K562 (cell line): ENCODE measurements around the gene MCAT. TPM values are rescaled to one million over a fixed set of nuclear protein-coding genes. Genes with fewer than 3 reads are reported as not detected.
A peak's percentile ranks its signal among the peaks of the same experiment; 100 is the strongest.

Source experiments
- ATAC-seq: fragments of 200-7000 bp; cut with Tn5 transposase; 3 replicates; pipeline ENCODE4 v1.9.1; 2020; ENCODE audit warnings: moderate library complexity
- BruUV-seq: library from RNA; stranded (reverse); fragments of 400-500 nt; replicated peaks from 2 replicates; lab custom pipeline; 2021; lab: Mats Ljungman, UMichigan
- CTCF ChIA-PET: fragments of 300-600 bp; formaldehyde crosslinking; extraction: SDS; loops from one replicate; lab custom pipeline; 2021; ENCODE audit warnings: low intra/inter-chr PET ratio; lab: Yijun Ruan, JAX
- POLR2A ChIA-PET: fragments of 300-600, 350-650 bp; sonication (Branson Sonifier 250); formaldehyde crosslinking; extraction: SDS; loops from one replicate; lab custom pipeline; 2021; ENCODE audit warnings: antibody characterized with exemption, inconsistent platforms; lab: Yijun Ruan, JAX
- DNase-seq, 4 experiments: peaks; one replicate each; pipeline versions ENCODE4 v3.0.0 to v3.0.0-alpha.2; 2011 to 2018; ENCODE audit warnings: low spot score in 3 of 4, mixed read lengths in 3 of 4; ENCODE audit errors: extremely low read depth in 1 of 4
- FAIRE-seq: peaks from 2 replicates; lab custom pipeline; 2011; peaks lifted over from hg19 to GRCh38; lab: Jason Lieb, UNC
- H2AFZ ChIP-seq: 2 replicates; pipeline ENCODE4 v1.6.0; 2011; ENCODE audit warnings: low read depth, low read length, control low read depth, inconsistent platforms
- H3K27ac ChIP-seq: fragments of 200-600 bp; 3 replicates; pipeline ENCODE4 v1.8.0; 2011; ENCODE audit warnings: low read depth, mild to moderate bottlenecking, control low read depth, inconsistent platforms, low read length, moderate library complexity, mixed read lengths; ENCODE audit errors: extremely low read depth
- H3K27me3 ChIP-seq, 2 experiments: fragments of 300-600 bp in 1 of 2; 2 replicates in 1 of 2; 3 replicates in 1 of 2; pipeline versions ENCODE4 v1.6.0 to v1.8.0; 2011; ENCODE audit warnings: inconsistent platforms in 2 of 2, low read length in 2 of 2, mild to moderate bottlenecking in 1 of 2, mixed read lengths in 1 of 2, moderate library complexity in 1 of 2; ENCODE audit not compliant: control insufficient read depth in 2 of 2, insufficient read depth in 2 of 2
- H3K36me3 ChIP-seq: fragments of 300-600 bp; 3 replicates; pipeline ENCODE4 v1.8.0; 2011; ENCODE audit warnings: mild to moderate bottlenecking, low read length, inconsistent platforms; ENCODE audit not compliant: control insufficient read depth, insufficient read depth
- H3K4me1 ChIP-seq, 2 experiments: fragments of 200-600 bp in 1 of 2; replicated peaks in 1 of 2; 2 replicates in 1 of 2; 3 replicates in 1 of 2; pipeline versions ENCODE4 v1.5.1 to v1.8.0; 2011; ENCODE audit warnings: inconsistent platforms in 2 of 2, low read length in 2 of 2, mild to moderate bottlenecking in 1 of 2, mixed read lengths in 1 of 2, moderate library complexity in 1 of 2; ENCODE audit not compliant: control insufficient read depth in 2 of 2, insufficient read depth in 2 of 2
- H3K4me2 ChIP-seq: 2 replicates; pipeline ENCODE4 v1.6.1; 2011; ENCODE audit warnings: low read length, control low read depth, inconsistent platforms, mixed read lengths; ENCODE audit not compliant: insufficient read depth
- H3K4me3 ChIP-seq: fragments of 200-600 bp; sonication (generic), shearing (Covaris generic); 2 replicates; pipeline ENCODE4 v1.5.1; 2016; ENCODE audit warnings: control low read depth, inconsistent platforms
- H3K79me2 ChIP-seq: fragments of 200-600 bp; 3 replicates; pipeline ENCODE4 v1.8.0; 2011; ENCODE audit warnings: low read length, inconsistent platforms; ENCODE audit not compliant: control insufficient read depth, insufficient read depth
- H3K9ac ChIP-seq, 2 experiments: 2 replicates each; pipeline versions ENCODE4 v1.6.0 to v1.6.1; 2011; ENCODE audit warnings: low read depth in 2 of 2, low read length in 2 of 2, control low read depth in 1 of 2, inconsistent platforms in 1 of 2, mild to moderate bottlenecking in 1 of 2, mixed read lengths in 1 of 2; ENCODE audit not compliant: insufficient read depth in 1 of 2
- H3K9me1 ChIP-seq: one replicate; pipeline ENCODE4 v1.6.0; 2011; ENCODE audit warnings: inconsistent platforms, mild to moderate bottlenecking, low read length, moderate library complexity; ENCODE audit not compliant: control insufficient read depth, insufficient read depth
- H3K9me3 ChIP-seq: replicated peaks from 2 replicates; pipeline ENCODE4 v1.5.1; 2011; ENCODE audit warnings: low read depth, low read length, inconsistent platforms; ENCODE audit not compliant: control insufficient read depth, insufficient read depth
- H4K20me1 ChIP-seq: replicated peaks from 2 replicates; pipeline ENCODE4 v1.6.1; 2011; ENCODE audit warnings: low read length, inconsistent platforms, mixed read lengths; ENCODE audit not compliant: control insufficient read depth, insufficient read depth
- CXXC5 ChIP-seq: fragments of 250-450 bp; sonication (Bioruptor Pico); IDR thresholded peaks from 2 replicates; pipeline ENCODE4 v1.8.0; 2022; ENCODE audit warnings: inconsistent platforms, mild to moderate bottlenecking, moderate library complexity
- ELF1 ChIP-seq: fragments of 200-800 bp; sonication (Bioruptor generic); IDR thresholded peaks from 2 replicates; pipeline ENCODE4 v1.6.1; 2016; ENCODE audit warnings: missing genetic modification characterization, missing compliant biosample characterization
- KDM1A ChIP-seq, 2 experiments: fragments of 450-650 bp; IDR thresholded peaks; 2 replicates each; pipeline ENCODE4 v1.6.1; 2016; ENCODE audit warnings: mild to moderate bottlenecking in 2 of 2
- POLR2G ChIP-seq: fragments of 200-400 bp; formaldehyde crosslinking; IDR thresholded peaks from 2 replicates; pipeline ENCODE4 v1.6.1; 2017; ENCODE audit warnings: low read depth, mild to moderate bottlenecking, antibody characterized with exemption, low read length, moderate library complexity
- RBFOX2 ChIP-seq: fragments of 200-400 bp; formaldehyde crosslinking; IDR thresholded peaks from 2 replicates; pipeline ENCODE4 v1.6.1; 2017; ENCODE audit warnings: low read depth, mild to moderate bottlenecking, low read length, moderate library complexity
- RBM25 ChIP-seq: fragments of 200-400 bp; formaldehyde crosslinking; IDR thresholded peaks from 2 replicates; pipeline ENCODE4 v1.6.1; 2018; ENCODE audit warnings: low read length, low read depth, moderate library complexity; ENCODE audit not compliant: severe bottlenecking
- RCOR1 ChIP-seq, 2 experiments: IDR thresholded peaks; 2 replicates each; pipeline ENCODE4 v1.6.1; 2012; ENCODE audit warnings: low read depth in 2 of 2, low read length in 2 of 2, borderline replicate concordance in 1 of 2, improper control_type of control experiment in 1 of 2
- SMAD4 ChIP-seq: fragments of 250-450 bp; sonication (Bioruptor Pico); conservative IDR thresholded peaks from 2 replicates; pipeline ENCODE4 v1.8.0; 2021; ENCODE audit warnings: inconsistent platforms, mild to moderate bottlenecking, moderate library complexity
- whole genome bisulfite sequencing: fragments of 100-300 bp; shearing (Covaris generic); methylation state at CpG from one replicate; pipeline ENCODE4 v1.1.6; 2016; ENCODE audit warnings: low coverage, mixed read lengths; ENCODE audit not compliant: insufficient coverage; ENCODE audit errors: missing lambda C conversion rate; 5-methylcytosine and 5-hydroxymethylcytosine counted together
- in situ Hi-C: fragments of 300-500 bp; cut with MboI; formaldehyde crosslinking; loops from 4 replicates; pipeline ENCODE4 v1.15.0; 2018; ENCODE audit warnings: inconsistent platforms, mixed read lengths
- intact Hi-C: fragments of 100-400 bp; cut with micrococcal nuclease; formaldehyde crosslinking; loops from 2 replicates; pipeline ENCODE4 v1.14.2; 2022
- polyA plus RNA-seq, 8 experiments: library from polyadenylated mRNA; depleted of rRNA in 4 of 8; stranded (reverse) in 5 of 8; unstranded in 3 of 8; fragments of >200 nt; fragmentation: Nextera tagmentation in 2 of 8; fragmentation: Illumina TruSeq in 1 of 8; extraction: Ambion mirVana in 2 of 8; extraction: Trizol in 1 of 8; gene quantifications; 2 replicates each; pipeline versions ENCODE4 v1.2.1 to v1.2.3, GENCODE V29; 2011 to 2014; ENCODE audit warnings: inconsistent platforms in 1 of 8, missing spikeins in 1 of 8
- total RNA-seq, 7 experiments: library from RNA; depleted of rRNA in 6 of 7; stranded (reverse); fragments of >200 nt in 6 of 7; fragmentation: Illumina TruSeq in 2 of 7; extraction: Trizol in 2 of 7; gene quantifications; 2 replicates each; pipeline versions ENCODE4 v1.2.1 to v1.2.3, GENCODE V29; 2011 to 2021; ENCODE audit warnings: low replicate concordance in 1 of 7
- TF ChIP-seq, protein P1 (sequence below): sonication (generic); formaldehyde crosslinking; IDR thresholded peaks from 2 replicates; pipeline ENCODE4 v1.8.1; 2023; ENCODE audit warnings: mild to moderate bottlenecking, missing genetic modification reagents
- TF ChIP-seq, protein P2 (sequence below): fragments of 450-650 bp; formaldehyde crosslinking; IDR thresholded peaks from 2 replicates; pipeline ENCODE4 v1.4.0; 2022; ENCODE audit warnings: mild to moderate bottlenecking, moderate library complexity

MCAT gene
- total and polyA plus RNA-seq, 9 of the 15 experiments (the other 6 are each of a cell fraction or from before 2014, with no cell fraction given), result 3.3 to 27.8 (median 13.9) TPM

DNA sequence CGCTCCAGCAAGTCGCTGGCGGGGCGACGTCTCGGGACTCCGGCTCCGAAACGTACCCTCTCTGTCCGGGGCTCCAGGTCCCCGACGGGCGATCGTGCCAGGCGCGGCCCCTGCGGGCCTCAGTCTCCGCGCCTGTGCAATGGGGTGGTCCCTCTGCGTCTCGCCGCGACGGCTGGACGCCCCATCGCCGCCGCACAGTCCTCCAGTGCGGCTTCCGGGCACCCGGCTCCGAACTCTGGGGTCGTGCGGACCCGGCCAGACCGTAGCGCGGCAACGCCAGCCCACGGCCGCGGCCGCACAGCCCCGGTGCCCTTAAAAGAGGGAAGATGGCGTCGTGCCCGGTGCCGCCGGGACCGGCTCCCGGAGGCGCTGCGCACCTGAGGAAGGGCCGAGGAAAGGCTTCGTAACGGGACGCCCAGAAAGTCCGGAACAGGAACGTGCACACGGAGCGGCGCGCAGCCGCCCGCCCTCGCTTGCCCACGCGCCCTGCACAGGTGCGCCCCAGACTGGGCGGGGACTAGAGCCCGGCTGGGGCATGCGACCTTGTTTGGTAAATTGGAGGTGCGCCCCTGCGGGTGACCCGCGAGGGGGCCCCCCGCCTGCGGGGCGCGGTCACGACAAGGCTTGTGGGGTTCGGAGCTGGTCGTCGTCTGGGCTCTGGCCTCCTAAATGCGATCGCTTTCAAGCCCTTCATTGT, 32.1 kb downstream of the MCAT start:
- ChIA-PET CTCF (no interaction called here), POLR2A (no interaction called here)
- Histone ChIP-seq H3K9ac (peak overlapping the region in 1 of 2 experiments; percentile 89; a peak in 2 of 4 replicates), H3K4me2 (peak overlapping the region; percentile 52), H3K27ac (no peak overlapping the region), H3K9me3 (no peaks in the 10 kb centered on the region), H2AFZ (peak overlapping the region; percentile 80), H4K20me1 (no peaks in the 10 kb centered on the region), H3K9me1 (no peaks in the 10 kb centered on the region), H3K4me3 (peak overlapping the region; percentile 37), H3K4me1 (peaks cover 4 to 17% of the 10 kb centered on the region in 2 experiments; a peak in 3 of 5 replicates), H3K79me2 (no peaks in the 10 kb centered on the region), H3K27me3 (peaks cover 0 to 8% of the 10 kb centered on the region in 2 experiments; a peak in 2 of 5 replicates), H3K36me3 (no peaks in the 10 kb centered on the region)
- TF ChIP-seq, protein P1, sequence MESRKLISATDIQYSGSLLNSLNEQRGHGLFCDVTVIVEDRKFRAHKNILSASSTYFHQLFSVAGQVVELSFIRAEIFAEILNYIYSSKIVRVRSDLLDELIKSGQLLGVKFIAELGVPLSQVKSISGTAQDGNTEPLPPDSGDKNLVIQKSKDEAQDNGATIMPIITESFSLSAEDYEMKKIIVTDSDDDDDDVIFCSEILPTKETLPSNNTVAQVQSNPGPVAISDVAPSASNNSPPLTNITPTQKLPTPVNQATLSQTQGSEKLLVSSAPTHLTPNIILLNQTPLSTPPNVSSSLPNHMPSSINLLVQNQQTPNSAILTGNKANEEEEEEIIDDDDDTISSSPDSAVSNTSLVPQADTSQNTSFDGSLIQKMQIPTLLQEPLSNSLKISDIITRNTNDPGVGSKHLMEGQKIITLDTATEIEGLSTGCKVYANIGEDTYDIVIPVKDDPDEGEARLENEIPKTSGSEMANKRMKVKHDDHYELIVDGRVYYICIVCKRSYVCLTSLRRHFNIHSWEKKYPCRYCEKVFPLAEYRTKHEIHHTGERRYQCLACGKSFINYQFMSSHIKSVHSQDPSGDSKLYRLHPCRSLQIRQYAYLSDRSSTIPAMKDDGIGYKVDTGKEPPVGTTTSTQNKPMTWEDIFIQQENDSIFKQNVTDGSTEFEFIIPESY (CRISPR knock-in tag), result peak; percentile 38; the same call in 1 of the 2 replicates
- TF ChIP-seq, protein P2, sequence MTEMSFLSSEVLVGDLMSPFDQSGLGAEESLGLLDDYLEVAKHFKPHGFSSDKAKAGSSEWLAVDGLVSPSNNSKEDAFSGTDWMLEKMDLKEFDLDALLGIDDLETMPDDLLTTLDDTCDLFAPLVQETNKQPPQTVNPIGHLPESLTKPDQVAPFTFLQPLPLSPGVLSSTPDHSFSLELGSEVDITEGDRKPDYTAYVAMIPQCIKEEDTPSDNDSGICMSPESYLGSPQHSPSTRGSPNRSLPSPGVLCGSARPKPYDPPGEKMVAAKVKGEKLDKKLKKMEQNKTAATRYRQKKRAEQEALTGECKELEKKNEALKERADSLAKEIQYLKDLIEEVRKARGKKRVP (CRISPR knock-in tag), result no peak
- TF ChIP-seq RCOR1 (IDR thresholded peaks at IDR 0.05; ENCODE audit: borderline replicate concordance in 1 of 2, low read depth in 2 of 2, low read length in 2 of 2), result no peak
- peak; percentile 97 for TF ChIP-seq RBM25
- TF ChIP-seq RBFOX2, result peak; percentile 26; the same call in 1 of the 2 replicates
- TF ChIP-seq ELF1 (tag), result no peak
- TF ChIP-seq CXXC5 (CRISPR knock-in tag), result peak; percentile 13; the same call in 1 of the 2 replicates
- 0 out of 2 replicates have a peak, but pooled peaks have one; percentile 2 for TF ChIP-seq SMAD4 (CRISPR knock-in tag)
- 0 out of 4 replicates have a peak, but pooled peaks of 1 of the 2 experiments have one; percentile 14 for TF ChIP-seq KDM1A (IDR thresholded peaks at IDR 0.05)
- 0 out of 2 replicates have a peak, but pooled peaks have one; percentile 22 for TF ChIP-seq POLR2G
- ATAC-seq, result peak; percentile 26; the same call in 2 of the 3 replicates
- 24% methylated on average over 31 of the region's 86 CpGs for WGBS
- peak in 1 of 4 experiments; percentile 15 for DNase-seq
- intact Hi-C loops, result no loop called here
- FAIRE-seq, result no peak
- no TSS peak for BruUV-seq
- in situ Hi-C loops, result no loop called here
